Adipocyte (in vitro differentiated cells): ENCODE measurements around the gene CAPN1.
"Not testable (repeated sequence)": the region's sequence is repeated elsewhere in the genome, so short reads cannot be mapped to it uniquely, and the experiment has no call there.

Experiments
- DNase-seq: peaks from one replicate; pipeline ENCODE4 v3.0.0-alpha.2; 2015; ENCODE audit warnings: low read depth
- H3K27me3 ChIP-seq: replicated peaks from 2 replicates; pipeline ENCODE4 v1.7.0; 2013; ENCODE audit warnings: mild to moderate bottlenecking, low read length, moderate library complexity; ENCODE audit not compliant: control insufficient read depth, insufficient read depth
- H3K36me3 ChIP-seq: 2 replicates; pipeline ENCODE4 v1.7.0; 2013; ENCODE audit warnings: low read length, mild to moderate bottlenecking, moderate library complexity; ENCODE audit not compliant: control insufficient read depth, insufficient read depth, severe bottlenecking
- H3K4me1 ChIP-seq: 2 replicates; pipeline ENCODE4 v1.7.0; 2013; ENCODE audit warnings: mild to moderate bottlenecking, low read length, moderate library complexity; ENCODE audit not compliant: control insufficient read depth, insufficient read depth
- H3K4me3 ChIP-seq: 2 replicates; pipeline ENCODE4 v1.7.0; 2013; ENCODE audit warnings: mild to moderate bottlenecking, low read length, moderate library complexity
- H3K9ac ChIP-seq: 2 replicates; pipeline ENCODE4 v1.7.0; 2013; ENCODE audit warnings: mild to moderate bottlenecking, low read length, moderate library complexity
- H3K9me3 ChIP-seq: 2 replicates; pipeline ENCODE4 v1.7.0; 2013; ENCODE audit warnings: mild to moderate bottlenecking, low read length, moderate library complexity; ENCODE audit not compliant: control insufficient read depth

CAPN1 gene

GRCh38 chr11:65246506-65246905, 64.8 kb downstream of the CAPN1 start:
- no peak for DNase-seq
- Histone ChIP-seq H3K9me3 (no peaks in the 10 kb centered on the region), H3K4me1 (no peaks in the 10 kb centered on the region), H3K36me3 (no peaks in the 10 kb centered on the region), H3K4me3 (no peak overlapping the region), H3K9ac (no peak overlapping the region), H3K27me3 (peaks cover 17% of the 10 kb centered on the region)

- H3K4me1 ChIP-seq, H3K36me3 ChIP-seq, DNase-seq, H3K27me3 ChIP-seq, H3K9me3 ChIP-seq, H3K4me3 ChIP-seq, H3K9ac ChIP-seq: not testable (repeated sequence)
Observed at GRCh38 chr11:65248184-65248710, 66.5 kb downstream of the CAPN1 start.

- Histone ChIP-seq H3K27me3 (peaks cover 6% of the 10 kb centered on the region), H3K36me3 (no peaks in the 10 kb centered on the region), H3K9me3 (no peaks in the 10 kb centered on the region), H3K9ac (no peak overlapping the region), H3K4me1 (peaks cover 3% of the 10 kb centered on the region), H3K4me3 (no peak overlapping the region)
- DNase-seq: peak; percentile 22
Observed at GRCh38 chr11:65251476-65251875, 69.7 kb downstream of the CAPN1 start.

GRCh38 chr11:65254724-65255123, 73.0 kb downstream of the CAPN1 start:
- no peak for DNase-seq
- no peaks in the 10 kb centered on the region for H3K27me3 ChIP-seq

GRCh38 chr11:65258988-65259387, 77.3 kb downstream of the CAPN1 start:
- Histone ChIP-seq H3K27me3 (no peaks in the 10 kb centered on the region), H3K36me3 (no peaks in the 10 kb centered on the region), H3K4me1 (peaks cover 15% of the 10 kb centered on the region), H3K4me3 (no peak overlapping the region), H3K9ac (no peak overlapping the region), H3K9me3 (no peaks in the 10 kb centered on the region)
- no peak for DNase-seq

More at GRCh38 chr11:65254724-65255123, 73.0 kb downstream of the CAPN1 start:
- peaks cover 3% of the 10 kb centered on the region for H3K4me1 ChIP-seq
- no peaks in the 10 kb centered on the region for H3K9me3 ChIP-seq
- H3K9ac ChIP-seq: no peak overlapping the region
- H3K36me3 ChIP-seq: no peaks in the 10 kb centered on the region
- H3K4me3 ChIP-seq: no peak overlapping the region

DNA sequence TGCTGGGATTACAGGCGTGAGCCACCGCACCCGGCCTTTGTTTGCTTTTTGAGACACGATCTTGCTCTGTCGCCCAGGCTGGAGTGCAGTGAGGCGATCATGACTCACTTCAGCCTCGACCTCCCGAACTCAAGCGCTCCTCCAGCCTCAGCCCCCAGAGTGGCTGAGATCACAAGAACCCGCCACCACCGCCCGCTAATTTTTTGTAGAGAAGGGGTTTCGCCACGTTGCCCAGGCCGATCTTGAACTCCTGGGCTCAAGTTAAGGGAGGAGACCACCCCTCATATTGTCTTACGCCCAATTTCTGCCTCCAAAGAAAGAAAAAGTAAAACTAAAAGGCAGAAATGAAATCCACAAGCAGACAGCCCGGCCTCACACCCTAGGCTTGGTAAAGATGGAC, 78.6 kb downstream of the CAPN1 start:
- no peak overlapping the region for H3K4me3 ChIP-seq
- H3K27me3 ChIP-seq: no peaks in the 10 kb centered on the region
- peaks cover 15% of the 10 kb centered on the region for H3K4me1 ChIP-seq
- no peaks in the 10 kb centered on the region for H3K9me3 ChIP-seq
- no peak for DNase-seq
- H3K36me3 ChIP-seq: no peaks in the 10 kb centered on the region
- no peak overlapping the region for H3K9ac ChIP-seq

- H3K4me1 ChIP-seq: peaks cover 15% of the 10 kb centered on the region
- no peaks in the 10 kb centered on the region for H3K27me3 ChIP-seq
- no peaks in the 10 kb centered on the region for H3K36me3 ChIP-seq
- peak overlapping the region; percentile 93 for H3K9ac ChIP-seq
- peak overlapping the region; percentile 89 for H3K4me3 ChIP-seq
- H3K9me3 ChIP-seq: no peaks in the 10 kb centered on the region
- DNase-seq: no peak
Observed at GRCh38 chr11:65260756-65261590, 79.2 kb downstream of the CAPN1 start.
